H1 (cell line): ENCODE measurements around the gene DAB2IP. TPM values are rescaled to one million over a fixed set of nuclear protein-coding genes. Genes with fewer than 3 reads are reported as not detected.

ENCODE experiments used
- CTCF ChIA-PET: fragments of 300-600 bp; sonication (Branson Sonifier 250); formaldehyde crosslinking; loops from one replicate; lab custom pipeline; 2021; ENCODE audit not compliant: partially characterized antibody; lab: Charles Lee
- POLR2A ChIA-PET: fragments of 300-600 bp; sonication (Branson Sonifier 250); formaldehyde crosslinking; loops from one replicate; lab custom pipeline; 2021; ENCODE audit warnings: inconsistent platforms; ENCODE audit not compliant: partially characterized antibody; lab: Charles Lee
- DNase-seq, 2 experiments: peaks; one replicate each; pipeline versions ENCODE4 v3.0.0 to v3.0.0-alpha.2; 2010 to 2022; ENCODE audit warnings: low spot score in 2 of 2, low read depth in 1 of 2, mixed read lengths in 1 of 2
- FAIRE-seq: peaks from 2 replicates; lab custom pipeline; 2011; peaks lifted over from hg19 to GRCh38; lab: Jason Lieb, UNC
- H2AFZ ChIP-seq: 2 replicates; pipeline ENCODE4 v1.8.1; 2012; ENCODE audit warnings: low read length, inconsistent platforms
- H2AK5ac ChIP-seq: 2 replicates; pipeline ENCODE4 v1.6.1; 2013; ENCODE audit warnings: low read depth, low read length
- H2BK120ac ChIP-seq: replicated peaks from 2 replicates; pipeline ENCODE3; 2013; ENCODE audit warnings: low read depth, low read length, inconsistent platforms
- H2BK12ac ChIP-seq: 2 replicates; pipeline ENCODE4 v1.6.1; 2013; ENCODE audit warnings: low read depth, low read length
- H2BK15ac ChIP-seq: 2 replicates; pipeline ENCODE4 v1.6.1; 2013; ENCODE audit warnings: low read length
- H2BK20ac ChIP-seq: 2 replicates; pipeline ENCODE4 v1.6.1; 2013; ENCODE audit warnings: low read length
- H2BK5ac ChIP-seq: 2 replicates; pipeline ENCODE4 v1.6.1; 2013; ENCODE audit warnings: low read depth, low read length
- H3K14ac ChIP-seq: 2 replicates; pipeline ENCODE4 v1.6.1; 2013; ENCODE audit warnings: inconsistent platforms; ENCODE audit not compliant: insufficient read length
- H3K18ac ChIP-seq: 2 replicates; pipeline ENCODE4 v1.6.1; 2013; ENCODE audit warnings: low read length; ENCODE audit errors: extremely low read depth
- H3K23ac ChIP-seq: 2 replicates; pipeline ENCODE4 v1.6.1; 2013; ENCODE audit warnings: inconsistent platforms; ENCODE audit not compliant: insufficient read length
- H3K23me2 ChIP-seq: 2 replicates; pipeline ENCODE4 v1.6.1; 2013; ENCODE audit warnings: low read depth, low read length
- H3K27ac ChIP-seq: 2 replicates; pipeline ENCODE4 v1.6.1; 2011; ENCODE audit warnings: low read depth, low read length, inconsistent platforms
- H3K27me3 ChIP-seq, 4 experiments: replicated peaks in 1 of 4; 1 replicate in 1 of 4; 2 replicates in 3 of 4; pipeline versions ENCODE4 v1.6.1 to v1.8.1; 2011 to 2013; ENCODE audit warnings: low read length in 3 of 4, mild to moderate bottlenecking in 3 of 4, inconsistent platforms in 2 of 4, mixed read lengths in 2 of 4, moderate library complexity in 1 of 4; ENCODE audit not compliant: control insufficient read depth in 3 of 4, insufficient read depth in 3 of 4; ENCODE audit errors: extremely low read depth in 1 of 4
- H3K36me3 ChIP-seq, 4 experiments: 2 replicates each; pipeline versions ENCODE4 v1.6.1 to v1.8.1; 2011 to 2013; ENCODE audit warnings: mild to moderate bottlenecking in 4 of 4, low read length in 3 of 4, moderate library complexity in 2 of 4, control low read depth in 1 of 4, inconsistent platforms in 1 of 4; ENCODE audit not compliant: insufficient read depth in 4 of 4, control insufficient read depth in 2 of 4
- H3K4ac ChIP-seq: replicated peaks from 2 replicates; pipeline ENCODE3; 2013; ENCODE audit warnings: low read length, low read depth, mixed read lengths, inconsistent platforms; ENCODE audit not compliant: insufficient read length
- H3K4me1 ChIP-seq, 4 experiments: replicated peaks in 1 of 4; 1 replicate in 1 of 4; 2 replicates in 3 of 4; pipeline versions ENCODE4 v1.6.1 to v1.8.1; 2011 to 2013; ENCODE audit warnings: low read length in 3 of 4, inconsistent platforms in 2 of 4, mixed read lengths in 1 of 4; ENCODE audit not compliant: insufficient read depth in 4 of 4, control insufficient read depth in 3 of 4
- H3K4me2 ChIP-seq, 2 experiments: 2 replicates each; pipeline versions ENCODE4 v1.6.1 to v1.8.1; 2011 to 2013; ENCODE audit warnings: low read depth in 2 of 2, low read length in 2 of 2, control low read depth in 1 of 2, inconsistent platforms in 1 of 2, mild to moderate bottlenecking in 1 of 2; ENCODE audit not compliant: insufficient read depth in 1 of 2
- H3K4me3 ChIP-seq, 4 experiments: fragments of 200-600, 300-600 bp in 1 of 4; sonication (generic), shearing (Covaris generic), sonication (Bioruptor Twin) in 1 of 4; 2 replicates each; pipeline versions ENCODE4 v1.5.1 to v1.8.1; 2011 to 2016; ENCODE audit warnings: low read length in 4 of 4, low read depth in 3 of 4, control low read depth in 2 of 4, inconsistent platforms in 2 of 4, mild to moderate bottlenecking in 2 of 4, mixed read lengths in 1 of 4, moderate library complexity in 1 of 4; ENCODE audit not compliant: insufficient read depth in 2 of 4; ENCODE audit errors: extremely low read depth in 1 of 4
- H3K56ac ChIP-seq: replicated peaks from 2 replicates; pipeline ENCODE3; 2013; ENCODE audit warnings: low read depth, mild to moderate bottlenecking, mixed read lengths, low read length, inconsistent platforms; ENCODE audit not compliant: insufficient read length
- H3K79me1 ChIP-seq: 2 replicates; pipeline ENCODE4 v1.6.1; 2013; ENCODE audit warnings: low read depth, low read length, control low read depth
- H3K79me2 ChIP-seq, 2 experiments: 2 replicates each; pipeline versions ENCODE4 v1.6.1 to v1.8.1; 2012 to 2013; ENCODE audit warnings: low read length in 2 of 2, mild to moderate bottlenecking in 2 of 2, inconsistent platforms in 1 of 2; ENCODE audit not compliant: insufficient read depth in 2 of 2, control insufficient read depth in 1 of 2
- H3K9ac ChIP-seq, 4 experiments: replicated peaks in 1 of 4; 1 replicate in 1 of 4; 2 replicates in 3 of 4; pipeline versions ENCODE4 v1.6.1 to v1.8.1; 2011 to 2013; ENCODE audit warnings: low read depth in 3 of 4, low read length in 3 of 4, control low read depth in 2 of 4, mild to moderate bottlenecking in 2 of 4, moderate library complexity in 2 of 4, inconsistent platforms in 1 of 4; ENCODE audit errors: extremely low read depth in 1 of 4
- H3K9me3 ChIP-seq, 2 experiments: 2 replicates each; pipeline versions ENCODE4 v1.6.1 to v1.8.1; 2012 to 2013; ENCODE audit warnings: mild to moderate bottlenecking in 2 of 2, moderate library complexity in 2 of 2, control low read depth in 1 of 2, inconsistent platforms in 1 of 2, low read depth in 1 of 2, low read length in 1 of 2, mixed read lengths in 1 of 2; ENCODE audit not compliant: insufficient read depth in 2 of 2
- H4K20me1 ChIP-seq, 2 experiments: replicated peaks in 1 of 2; 2 replicates each; pipeline versions ENCODE3 to v1.8.1; 2011 to 2013; ENCODE audit warnings: inconsistent platforms in 2 of 2, low read length in 2 of 2, mild to moderate bottlenecking in 1 of 2; ENCODE audit not compliant: insufficient read depth in 2 of 2, control insufficient read depth in 1 of 2
- H4K5ac ChIP-seq: 2 replicates; pipeline ENCODE4 v1.6.1; 2013; ENCODE audit warnings: low read length, low read depth, mixed read lengths, inconsistent platforms; ENCODE audit not compliant: insufficient read length
- H4K8ac ChIP-seq: 2 replicates; pipeline ENCODE4 v1.8.0; 2013; ENCODE audit warnings: mild to moderate bottlenecking, moderate library complexity, low read length, inconsistent platforms; ENCODE audit not compliant: insufficient read depth; ENCODE audit errors: extremely low read depth
- H4K91ac ChIP-seq: replicated peaks from 2 replicates; pipeline ENCODE3; 2013; ENCODE audit warnings: low read length, mixed read lengths, inconsistent platforms; ENCODE audit not compliant: insufficient read length
- ASH2L ChIP-seq: fragments of 200-600, 300-600 bp; sonication (generic); IDR thresholded peaks from one replicate; pipeline ENCODE4 v1.7.1; 2017; ENCODE audit warnings: low read length
- CHD2 ChIP-seq: IDR thresholded peaks from 2 replicates; pipeline ENCODE4 v1.6.1; 2012; ENCODE audit warnings: low read length, improper control_type of control experiment
- CREB1 ChIP-seq: IDR thresholded peaks from 2 replicates; pipeline ENCODE4 v1.6.1; 2012; ENCODE audit warnings: inconsistent platforms
- EGR1 ChIP-seq: IDR thresholded peaks from 2 replicates; pipeline ENCODE4 v1.6.1; 2011; ENCODE audit warnings: low read depth, low read length, borderline replicate concordance
- EP300 ChIP-seq, 2 experiments: IDR thresholded peaks; 1 replicate in 1 of 2; 2 replicates in 1 of 2; pipeline ENCODE4 v1.6.1; 2011 to 2012; ENCODE audit warnings: low read depth in 2 of 2, low read length in 2 of 2, mild to moderate bottlenecking in 2 of 2, borderline replicate concordance in 1 of 2, inconsistent platforms in 1 of 2, moderate library complexity in 1 of 2
- GABPA ChIP-seq: IDR thresholded peaks from 2 replicates; pipeline ENCODE4 v1.6.1; 2011; ENCODE audit warnings: mild to moderate bottlenecking, low read length, moderate library complexity, borderline replicate concordance; ENCODE audit not compliant: insufficient read depth
- HDAC6 ChIP-seq: IDR thresholded peaks from one replicate; pipeline ENCODE4 v1.7.1; 2012; ENCODE audit warnings: low read depth, mild to moderate bottlenecking, inconsistent platforms, low read length, moderate library complexity
- MAFK ChIP-seq: IDR thresholded peaks from 2 replicates; pipeline ENCODE4 v1.6.1; 2012; ENCODE audit warnings: low read depth, mild to moderate bottlenecking, improper control_type of control experiment, low read length
- MAX ChIP-seq: IDR thresholded peaks from 2 replicates; pipeline ENCODE4 v1.6.1; 2012; ENCODE audit warnings: inconsistent platforms
- NRF1 ChIP-seq: IDR thresholded peaks from 2 replicates; pipeline ENCODE4 v1.6.1; 2011; ENCODE audit warnings: mild to moderate bottlenecking, low read depth, low read length, improper control_type of control experiment
- RFX5 ChIP-seq: IDR thresholded peaks from 2 replicates; pipeline ENCODE4 v1.6.1; 2011; ENCODE audit warnings: low read depth, low read length, improper control_type of control experiment, borderline replicate concordance
- SIX5 ChIP-seq: IDR thresholded peaks from 2 replicates; pipeline ENCODE4 v1.6.1; 2011; ENCODE audit warnings: mild to moderate bottlenecking, low read depth, low read length
- SRF ChIP-seq: IDR thresholded peaks from 2 replicates; pipeline ENCODE4 v1.6.1; 2011; ENCODE audit warnings: mild to moderate bottlenecking, low read depth, low read length, moderate library complexity
- TBP ChIP-seq: IDR thresholded peaks from 2 replicates; pipeline ENCODE4 v1.6.1; 2011; ENCODE audit warnings: low read depth, low read length, improper control_type of control experiment
- ZNF274 ChIP-seq: IDR thresholded peaks from 2 replicates; pipeline ENCODE4 v1.7.0; 2012; ENCODE audit warnings: low read length, borderline replicate concordance; ENCODE audit errors: extremely low read depth
- WGBS, 2 experiments: shearing (Covaris generic) in 1 of 2; methylation state at CpG; one replicate each; pipeline versions ENCODE4 v1.1.6 to v1.1.7; 2013 to 2015; ENCODE audit warnings: low lambda C conversion rate in 2 of 2, mixed read lengths in 2 of 2, inconsistent platforms in 1 of 2, low coverage in 1 of 2, missing lambda C conversion rate in 1 of 2; ENCODE audit not compliant: insufficient replicate concordance in 2 of 2, insufficient coverage in 1 of 2, insufficient read length in 1 of 2; ENCODE audit errors: extremely low coverage in 1 of 2, missing lambda C conversion rate in 1 of 2; 5-methylcytosine and 5-hydroxymethylcytosine counted together
- polyA plus RNA-seq, 7 experiments: library from polyadenylated mRNA; depleted of rRNA in 3 of 7; stranded (reverse) in 5 of 7; unstranded in 2 of 7; fragments of >200 nt in 5 of 7; fragments of 200-250 nt in 2 of 7; gene quantifications; 1 replicate in 5 of 7; 2 replicates in 1 of 7; 4 replicates in 1 of 7; pipeline versions ENCODE4 v1.2.1 to v1.2.3, GENCODE V29; 2011 to 2013; ENCODE audit warnings: missing spikeins in 2 of 7, mixed read lengths in 2 of 7
- total RNA-seq: library from RNA; stranded (reverse); fragmentation: NEBNext Ultra II Directional; extraction: Animal tissue kit (Norgen Biotek cat#: 25700); gene quantifications from 2 replicates; pipeline ENCODE4 v1.2.1, GENCODE V29; 2021

DAB2IP gene
- total and polyA plus RNA-seq, 2 of the 8 experiments (the other 6 are each of a cell fraction or from before 2014, with no cell fraction given), result 19.7 to 39.5 TPM

- Histone ChIP-seq H3K36me3 (peaks cover 0 to 10% (median 7%) of the 10 kb centered on the region in 4 experiments; a peak in 5 of 8 replicates), H2BK15ac (no peak overlapping the region), H3K56ac (no peak overlapping the region), H4K5ac (no peak overlapping the region), H2BK120ac (no peak overlapping the region), H4K91ac (no peak overlapping the region), H3K4me3 (no peak overlapping the region), H2AFZ (no peak overlapping the region), H3K79me1 (peaks cover 7% of the 10 kb centered on the region), H3K23me2 (no peaks in the 10 kb centered on the region), H3K27me3 (no peaks in the 10 kb centered on the region), H4K8ac (no peak overlapping the region), H3K4me2 (no peak overlapping the region), H3K79me2 (no peaks in the 10 kb centered on the region), H3K27ac (no peak overlapping the region), H3K18ac (no peak overlapping the region), H3K9ac (no peak overlapping the region), H3K4ac (no peak overlapping the region), H4K20me1 (peaks cover 10 to 23% of the 10 kb centered on the region in 2 experiments), H3K23ac (no peak overlapping the region), H3K14ac (no peak overlapping the region), H2BK20ac (no peak overlapping the region), H2BK5ac (no peak overlapping the region), H3K4me1 (peaks cover 0 to 2% (median 0%) of the 10 kb centered on the region in 4 experiments; a peak in 2 of 7 replicates), H2AK5ac (no peak overlapping the region), H3K9me3 (no peaks in the 10 kb centered on the region), H2BK12ac (no peak overlapping the region)
- DNase-seq (no peak), FAIRE-seq (no peak)
- ChIA-PET CTCF (interaction anchor here (0.9 to 1.4 kb wide), 3 partner anchors 9 to 102 kb away, joined by 3 to 5 read pairs (median 3); no protein-coding TSS in a partner anchor), POLR2A (no interaction called here)
- 95% methylated on average over 10 of the region's 10 CpGs; no CpG with 5 or more reads in 1 of the 2 experiments for WGBS, 2 experiments
- no peak for TF ChIP-seq ZNF274
- no peak for TF ChIP-seq SRF
- TF ChIP-seq EGR1, result no peak
- TF ChIP-seq EP300 (IDR thresholded peaks at IDR 0.05; ENCODE audit: borderline replicate concordance in 1 of 2, low read depth in 2 of 2, low read length in 2 of 2), result no peak
- TF ChIP-seq ASH2L, result no peak
- no peak for TF ChIP-seq RFX5
- TF ChIP-seq GABPA, result no peak
- no peak for TF ChIP-seq HDAC6
- no peak for TF ChIP-seq SIX5
- TF ChIP-seq MAFK, result no peak
- no peak for TF ChIP-seq CHD2
- TF ChIP-seq TBP, result no peak
- no peak for TF ChIP-seq CREB1
- TF ChIP-seq NRF1, result no peak
- TF ChIP-seq MAX, result no peak
Measured at GRCh38 chr9:121760571-121760970, 109.1 kb downstream of the DAB2IP start.
